AG04450 (cell line): ENCODE data around the gene SPAM1. TPM values are rescaled to one million over a fixed set of nuclear protein-coding genes. Genes with fewer than 3 reads are reported as not detected.

Experiments used
- polyA plus RNA-seq: library from polyadenylated mRNA; depleted of rRNA; stranded (reverse); fragments of >200 nt; gene quantifications from 2 replicates; pipeline ENCODE4 v1.2.3, GENCODE V29; 2011; rRNA removed

Gene SPAM1
- polyA plus RNA-seq, 1 experiment, result not detected

Other genes starting within 250 kb of the SPAM1 start
- 11.6 and 11.9 TPM in 2 replicates for gene WASL, start 176.2 kb upstream of the SPAM1 start, polyA plus RNA-seq
- not detected in 2 replicates for gene HYAL4, start 80.1 kb upstream of the SPAM1 start, polyA plus RNA-seq
- gene TMEM229A, start 107.8 kb downstream of the SPAM1 start, polyA plus RNA-seq, result not detected in 2 replicates